Activated naive CD4-positive, alpha-beta T cell treated with anti-CD3 and anti-CD28 coated beads, Interleukin-2, amount 50 U/mL, for 16 hours (primary cell): ENCODE results near the gene UBE2C.
"Not testable (repeated sequence)": the region's sequence is repeated elsewhere in the genome, so short reads cannot be mapped to it uniquely, and the experiment has no call there.

Source experiments
- DNase-seq: peaks from one replicate; pipeline ENCODE4 v3.0.0-alpha.2; 2020

UBE2C gene

DNA sequence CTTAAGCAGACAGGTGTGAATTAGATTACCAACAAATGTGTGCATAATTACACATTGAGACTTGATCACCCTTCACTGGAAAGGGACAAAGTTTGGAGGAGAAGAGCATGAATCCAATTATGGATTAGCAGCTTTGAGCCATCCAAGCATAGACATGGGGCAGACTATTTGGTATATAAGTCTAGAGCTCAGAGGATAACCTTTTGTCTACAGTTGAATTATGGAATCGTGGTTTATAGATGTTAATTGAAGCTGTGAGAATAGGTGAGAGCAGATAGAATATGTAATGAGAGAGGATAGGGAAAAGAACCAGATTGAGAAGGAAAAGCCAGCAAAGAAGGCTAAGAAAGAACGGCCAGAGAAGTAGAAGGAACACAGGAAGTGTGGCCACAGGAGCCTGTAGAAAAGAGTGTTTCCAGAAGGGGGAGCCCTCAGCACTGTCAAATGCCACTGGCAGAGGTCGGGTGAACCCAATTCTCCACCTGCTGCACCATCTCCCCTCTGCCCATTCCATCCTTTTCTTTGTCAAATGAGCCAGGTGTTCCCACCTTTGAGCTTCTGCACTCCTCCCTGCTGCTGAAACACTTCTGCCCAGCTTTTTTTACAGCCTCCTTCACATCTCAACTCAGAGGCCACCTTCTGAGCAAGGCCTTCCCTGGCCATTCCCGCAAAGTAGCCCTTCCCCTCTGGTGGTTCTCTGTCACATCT lies 13.4 kb upstream of the UBE2C start:
- DNase-seq: peak; percentile 61

DNA sequence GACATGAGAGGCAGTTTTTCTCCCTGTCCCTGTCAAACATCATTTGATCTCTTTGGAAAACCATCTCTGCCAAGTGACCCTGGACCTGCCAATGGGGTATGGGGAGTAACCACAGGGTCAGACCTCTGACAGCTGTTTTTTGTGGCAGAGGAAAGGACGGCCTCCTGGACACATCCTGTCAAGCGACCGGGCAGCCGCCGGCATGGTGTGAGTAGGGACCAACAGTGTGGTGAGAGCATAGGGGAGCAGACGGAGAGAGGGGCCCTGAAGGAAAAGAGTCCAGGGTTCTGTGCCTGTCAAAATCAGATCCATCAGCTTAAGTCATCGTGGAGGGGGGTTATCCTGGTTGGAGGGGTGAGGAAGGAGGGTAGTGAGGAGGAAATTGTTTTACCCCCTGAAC lies 10.6 kb upstream of the UBE2C start:
- DNase-seq: no peak

DNA sequence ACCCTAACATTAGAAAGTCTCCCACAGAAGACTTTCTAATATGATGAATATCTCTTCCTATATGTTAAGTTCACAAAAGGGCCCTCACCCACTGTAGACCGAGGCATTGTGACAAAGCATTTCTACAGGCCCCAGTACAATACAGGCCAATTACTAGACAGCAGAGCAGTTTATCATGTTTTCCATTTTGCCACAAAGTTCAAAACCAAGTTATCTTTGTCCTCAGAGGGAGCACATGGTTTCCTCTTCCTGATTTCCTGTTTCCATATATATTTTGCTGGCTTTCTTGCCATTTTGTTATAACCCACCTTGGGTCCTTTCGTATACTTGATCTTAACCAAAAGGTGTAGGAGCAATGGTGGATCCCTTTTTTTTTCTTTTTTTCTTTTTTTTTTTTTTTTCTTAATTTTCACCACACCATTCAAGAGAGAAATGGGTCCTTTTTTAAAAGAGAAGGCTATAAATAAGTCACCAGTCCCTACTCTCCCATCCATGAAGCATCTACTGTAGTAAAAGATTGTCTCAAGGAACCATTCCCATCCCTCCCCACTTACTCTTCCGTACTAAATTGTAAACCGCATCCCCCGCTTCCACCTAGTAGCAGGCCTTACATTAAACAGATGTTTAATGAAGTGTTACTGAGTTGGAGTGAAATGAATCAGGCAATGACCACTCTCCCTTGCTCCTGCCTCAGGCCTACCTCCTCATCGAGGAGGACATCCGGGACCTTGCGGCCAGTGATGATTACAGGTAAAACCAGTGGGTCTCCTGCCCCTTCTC lies 2.1 kb upstream of the UBE2C start:
- no peak for DNase-seq

DNA sequence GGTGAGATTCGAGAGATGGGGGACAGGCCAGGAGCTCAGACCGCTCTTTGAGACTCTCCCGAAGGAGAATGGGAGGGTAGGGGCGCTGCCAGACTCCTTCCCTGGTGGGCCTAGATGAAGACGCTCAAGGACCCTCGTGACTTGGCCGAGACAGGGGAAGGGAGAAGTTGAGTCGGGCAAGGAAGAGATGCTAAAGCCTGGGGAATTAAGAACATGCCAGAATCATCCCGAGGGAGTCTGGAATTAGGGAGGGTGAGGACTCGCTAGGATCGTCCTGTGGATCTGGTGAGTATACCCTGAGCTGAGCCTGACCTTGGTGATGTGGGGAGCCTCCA lies 529 bp downstream of the UBE2C start:
- DNase-seq: no peak

DNA sequence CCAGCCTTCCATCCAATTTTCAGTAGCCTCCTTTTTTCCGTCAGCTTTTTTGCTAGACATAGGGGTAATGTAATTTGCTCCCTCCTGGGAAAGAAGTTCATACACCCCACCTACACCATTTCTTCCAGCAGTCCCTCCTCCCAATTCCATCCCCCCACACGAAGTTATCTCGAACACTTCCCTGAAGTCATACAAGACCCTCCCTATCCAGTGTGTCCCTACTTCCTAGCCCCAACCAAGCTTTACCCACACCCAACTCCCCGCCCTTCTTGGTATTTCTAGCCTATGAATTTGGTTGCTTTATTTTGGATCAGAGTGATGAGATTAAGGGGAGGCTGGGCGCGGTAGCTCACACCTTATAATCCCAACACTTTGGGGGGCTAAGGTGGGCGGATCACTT lies 1.0 kb downstream of the UBE2C start:
- no peak for DNase-seq

DNA sequence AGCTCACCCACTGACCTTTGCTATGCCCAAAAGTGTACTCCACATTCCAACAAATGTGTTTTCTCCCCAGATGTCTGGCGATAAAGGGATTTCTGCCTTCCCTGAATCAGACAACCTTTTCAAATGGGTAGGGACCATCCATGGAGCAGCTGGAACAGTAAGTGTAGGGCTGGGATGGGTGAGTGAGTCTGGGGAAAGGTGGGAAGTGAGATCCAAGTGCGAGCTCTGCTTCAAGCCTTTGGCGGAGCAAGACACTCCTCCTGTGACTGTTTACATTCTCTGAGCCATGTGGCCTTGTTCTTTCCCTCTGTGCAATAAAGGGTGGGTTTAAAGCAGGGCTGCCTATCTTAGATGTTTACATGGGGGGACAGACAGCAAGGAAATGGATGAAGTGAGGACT lies 1.9 kb downstream of the UBE2C start:
- DNase-seq: no peak

DNA sequence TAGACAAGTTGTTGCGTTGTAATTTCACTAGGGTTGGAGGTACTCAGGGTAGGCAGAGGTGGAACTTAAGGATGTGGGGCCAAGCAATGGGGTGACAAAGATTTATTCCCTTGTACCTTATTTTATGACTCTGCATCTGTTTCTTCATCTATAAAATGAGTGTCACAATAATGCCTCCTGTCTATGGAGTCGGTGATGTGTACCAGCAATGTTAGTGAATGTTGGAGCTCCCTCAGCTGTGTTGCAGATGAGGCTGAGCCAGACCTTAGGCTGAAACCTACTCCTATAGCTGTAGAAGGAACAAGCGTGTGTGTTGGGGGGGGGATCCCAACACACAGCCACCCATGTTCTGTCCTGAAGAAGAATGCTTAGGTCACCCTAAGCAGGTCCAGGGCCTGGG lies 4.5 kb downstream of the UBE2C start:
- no peak for DNase-seq

DNA sequence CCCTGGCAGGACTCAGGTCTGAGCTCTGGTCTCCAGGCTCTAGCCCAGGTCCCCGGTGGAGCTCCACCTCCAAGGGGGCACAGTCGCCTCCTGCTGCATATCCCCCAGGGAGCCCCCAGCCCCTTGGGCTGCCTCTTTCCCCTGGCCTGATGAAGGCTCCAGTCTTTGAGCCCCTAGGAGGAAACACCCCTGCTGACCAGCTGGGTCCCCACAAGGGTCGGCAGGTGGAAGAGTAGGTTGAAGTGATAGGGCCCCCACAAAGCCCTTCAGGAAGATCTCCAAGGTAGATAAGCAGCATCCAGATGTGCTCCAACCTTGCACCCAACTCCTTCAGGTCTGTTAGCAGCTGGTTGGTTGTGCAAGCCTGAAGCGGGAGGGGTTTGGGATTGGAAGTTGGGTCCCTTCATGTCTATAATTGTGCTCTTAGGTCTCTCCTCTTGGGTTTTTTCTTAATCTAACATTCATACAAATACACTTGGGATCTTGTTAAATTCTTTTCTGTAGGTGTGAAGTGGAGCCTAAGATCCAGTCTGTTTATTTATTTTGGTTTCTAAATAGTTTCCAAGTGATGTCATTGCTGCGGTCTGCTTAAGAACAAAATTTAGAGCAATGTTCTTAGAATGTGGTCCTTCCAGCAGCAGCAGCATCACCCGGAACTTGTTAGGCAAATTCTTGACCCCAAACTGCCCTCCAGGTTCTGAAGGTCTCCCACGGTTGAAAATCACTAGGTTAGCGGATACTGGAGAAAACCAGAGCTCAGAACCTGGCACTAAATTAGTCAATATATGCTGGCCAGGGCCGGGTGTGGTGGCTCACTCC lies 5.1 kb downstream of the UBE2C start:
- no peak for DNase-seq

DNA sequence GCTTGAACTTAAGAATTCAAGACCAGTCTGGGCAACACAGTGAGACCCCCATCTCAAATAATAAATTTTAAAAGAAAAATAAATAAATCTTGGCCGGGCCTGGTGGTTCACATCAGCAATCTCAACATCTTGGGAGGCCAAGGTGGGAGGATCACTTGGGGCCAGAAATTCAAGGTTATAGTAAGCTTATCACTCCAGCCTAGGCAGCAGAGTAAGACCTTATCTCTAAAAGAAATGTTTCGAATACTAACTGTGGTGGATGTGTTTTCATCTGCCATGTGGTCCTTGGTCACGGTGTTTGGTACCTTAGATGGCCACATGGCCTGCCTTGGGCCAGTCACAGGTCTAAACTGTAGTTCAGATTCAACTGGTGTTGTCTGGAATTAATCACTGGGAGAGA lies 5.8 kb downstream of the UBE2C start:
- no peak for DNase-seq

DNA sequence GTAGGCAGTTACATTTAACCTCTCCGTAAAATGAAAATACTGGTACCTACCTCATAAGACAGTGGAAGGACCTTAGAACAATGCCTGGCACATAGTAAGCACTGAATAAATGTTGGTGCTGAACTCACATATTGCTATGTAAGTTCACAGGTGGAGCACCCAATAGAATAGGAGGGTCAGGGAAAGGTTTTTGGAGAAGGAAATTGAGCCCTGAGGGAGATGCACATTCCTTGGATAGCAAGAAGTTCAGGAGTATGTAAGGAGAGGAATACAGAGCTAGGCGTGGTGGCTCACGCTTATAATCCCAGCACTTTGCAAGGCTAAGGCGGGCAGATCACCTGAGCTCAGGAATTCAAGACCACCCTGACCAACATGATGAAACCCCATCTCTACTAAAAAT lies 7.0 kb downstream of the UBE2C start:
- DNase-seq: no peak

DNA sequence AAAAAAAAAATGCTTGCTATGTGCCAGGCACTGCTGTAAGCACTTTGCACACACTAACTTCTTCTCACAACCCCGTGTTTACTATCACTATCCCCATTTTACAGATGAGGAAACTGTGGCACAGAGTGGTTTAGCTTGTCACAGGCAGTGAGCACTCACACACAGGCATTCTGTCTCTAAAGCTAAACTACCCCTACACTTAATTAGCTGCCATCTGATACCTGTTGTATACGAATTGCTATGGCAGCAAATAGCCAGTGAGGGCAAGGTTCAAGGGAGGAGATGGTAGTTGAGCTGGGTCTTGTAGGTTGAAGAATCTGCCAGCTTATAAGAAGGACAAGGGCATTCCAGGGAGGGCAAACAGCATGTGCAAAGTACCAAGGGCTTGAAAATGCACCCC lies 9.5 kb downstream of the UBE2C start:
- DNase-seq: no peak

DNA sequence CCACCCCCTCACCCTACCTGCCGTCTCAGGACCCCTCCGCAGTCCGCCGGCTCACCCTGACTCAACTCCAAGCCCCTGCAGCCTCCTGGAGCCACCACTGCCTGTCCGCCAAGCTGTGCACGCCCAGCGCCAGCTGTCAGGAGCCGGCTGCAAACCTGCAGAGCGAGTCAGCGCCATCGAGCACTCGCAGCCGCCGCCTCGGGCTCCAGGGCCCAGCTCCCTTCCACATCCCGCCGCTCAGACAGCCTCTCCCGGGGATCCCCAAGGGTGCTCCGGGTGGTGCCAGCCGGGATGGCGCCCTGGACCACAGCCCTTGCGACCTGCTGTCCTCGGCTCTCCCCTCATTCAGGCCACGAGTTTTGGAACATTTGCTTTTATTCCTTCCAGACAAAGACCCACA lies 10.4 kb downstream of the UBE2C start:
- no peak for DNase-seq

DNA sequence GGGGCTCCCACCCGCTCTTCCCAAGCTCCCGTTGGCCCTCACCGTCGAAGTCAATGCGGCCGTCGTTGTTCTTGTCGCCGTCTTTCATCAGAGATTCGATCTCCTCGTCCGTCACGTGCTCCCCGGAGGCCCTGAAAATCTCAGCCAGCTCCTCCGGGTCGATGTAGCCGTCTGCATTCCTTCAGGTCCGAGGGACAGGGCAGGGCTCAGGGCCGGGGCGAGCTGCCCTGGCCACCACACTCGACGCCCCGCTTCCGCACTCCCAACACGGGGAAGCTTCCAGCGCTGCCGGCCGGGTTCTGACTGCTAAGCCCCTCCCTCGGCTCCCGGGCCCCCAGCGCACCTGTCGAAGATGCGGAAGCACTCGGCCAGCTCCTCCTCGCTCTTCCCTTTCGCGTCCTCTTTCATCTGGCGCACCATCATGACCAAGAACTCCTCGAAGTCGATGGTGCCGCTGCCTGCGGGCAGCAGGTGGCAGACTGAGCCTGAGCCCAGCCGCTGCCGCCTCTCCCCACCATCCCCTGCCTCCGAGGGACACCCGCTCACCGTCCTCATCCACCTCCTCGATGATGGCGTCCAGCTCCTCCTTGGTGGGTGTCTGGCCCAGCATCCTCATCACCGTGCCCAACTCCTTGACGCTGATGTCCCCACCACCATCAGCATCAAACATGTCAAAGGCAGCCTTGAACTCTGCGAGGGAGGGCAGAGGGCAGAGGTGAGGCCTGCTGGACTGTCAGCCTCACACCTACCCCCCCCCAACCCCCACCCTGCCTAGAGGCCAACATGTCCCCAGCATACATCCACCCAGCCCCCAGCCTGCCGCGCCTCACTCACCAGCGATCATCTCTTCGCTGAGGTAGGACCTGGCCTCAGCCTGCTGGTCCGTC lies 11.7 kb downstream of the UBE2C start:
- DNase-seq: peak; percentile 56

DNA sequence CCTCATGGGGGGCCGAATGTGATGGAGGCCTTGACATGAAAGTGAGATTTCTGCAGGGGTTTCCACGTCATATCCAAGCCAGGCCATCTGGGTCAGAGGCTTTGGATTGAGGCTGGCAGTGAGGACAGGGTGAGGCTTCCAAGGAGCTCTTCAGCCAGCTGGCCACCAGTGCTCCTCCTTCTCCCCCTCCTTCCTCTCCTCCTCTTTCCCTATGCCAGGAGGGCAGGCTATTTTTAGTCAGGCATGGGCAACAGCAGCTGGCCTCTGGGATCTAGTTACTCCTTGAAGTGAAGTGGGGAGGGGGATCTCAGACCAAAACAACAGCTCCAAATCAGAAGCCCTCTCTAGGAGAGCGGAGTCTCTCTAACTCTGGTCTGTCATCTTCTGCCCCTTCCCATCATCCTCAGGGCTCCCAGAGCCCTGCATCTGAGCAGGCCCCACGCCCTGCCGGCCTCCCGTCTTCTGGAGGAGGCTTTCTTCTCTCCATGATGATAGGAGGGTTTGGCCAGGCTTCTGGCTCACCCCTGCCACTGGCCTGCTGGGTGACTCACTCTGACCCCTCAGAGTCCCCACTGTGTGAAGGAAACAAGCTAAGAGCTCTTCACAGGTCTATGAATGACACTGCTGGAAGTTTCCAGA lies 14.1 kb downstream of the UBE2C start:
- DNase-seq: no peak

DNA sequence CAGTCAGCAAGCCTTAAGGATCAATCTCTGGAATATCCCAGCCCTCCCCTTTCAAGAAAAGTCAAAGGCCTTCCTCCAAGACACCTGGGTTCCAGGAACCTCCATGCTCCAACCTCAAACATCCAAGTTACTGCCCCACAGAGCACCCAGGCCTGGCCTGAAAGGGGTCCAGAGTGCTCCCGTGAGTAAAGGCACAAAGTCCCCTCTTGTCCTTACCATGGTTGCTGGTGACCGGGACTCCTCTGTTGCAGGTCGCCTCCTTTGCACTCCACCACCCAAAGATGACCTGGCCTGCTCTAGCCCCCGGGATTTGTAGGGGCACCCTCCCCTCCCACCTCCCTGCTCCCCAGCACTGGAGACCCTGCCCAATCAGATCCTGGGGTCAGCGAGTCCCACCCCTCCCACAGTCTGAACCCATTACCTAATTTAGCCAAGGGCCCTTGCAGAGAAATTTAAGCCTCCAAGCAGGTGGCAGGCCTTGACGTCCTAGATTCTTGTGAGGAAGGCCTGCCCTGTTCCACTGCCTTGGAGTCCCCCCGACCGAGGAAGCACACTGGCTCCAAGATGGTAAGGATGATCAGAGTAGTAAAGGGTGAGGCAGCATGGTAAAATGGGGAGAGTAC lies 14.7 kb downstream of the UBE2C start, which contains the start of gene TNNC2:
Gene TNNC2, minus strand, starts transcription at position 283 of the 623 bp plus-strand sequence. Its CDS starts 64 bp downstream, at position 219.
- no peak for DNase-seq

DNA sequence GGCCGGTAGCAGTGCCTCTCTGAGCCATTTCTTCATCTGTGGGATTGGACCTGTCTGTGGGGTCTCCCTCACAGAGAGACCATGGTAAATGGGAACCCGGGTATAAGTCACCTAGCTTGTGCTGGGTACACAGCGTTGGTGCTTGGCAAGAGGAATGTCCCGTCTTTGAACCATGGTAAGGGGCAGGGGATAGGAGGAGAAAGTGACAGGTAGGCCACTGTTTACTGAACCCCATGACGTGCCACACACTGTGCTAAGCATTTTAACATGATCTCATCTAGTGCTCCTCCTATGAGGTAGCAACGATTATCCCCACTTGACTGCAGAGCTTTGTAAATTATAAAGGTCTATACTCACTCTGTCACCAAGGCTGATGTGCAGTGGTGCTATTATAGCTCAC lies 15.3 kb downstream of the UBE2C start:
- DNase-seq: no peak

DNA sequence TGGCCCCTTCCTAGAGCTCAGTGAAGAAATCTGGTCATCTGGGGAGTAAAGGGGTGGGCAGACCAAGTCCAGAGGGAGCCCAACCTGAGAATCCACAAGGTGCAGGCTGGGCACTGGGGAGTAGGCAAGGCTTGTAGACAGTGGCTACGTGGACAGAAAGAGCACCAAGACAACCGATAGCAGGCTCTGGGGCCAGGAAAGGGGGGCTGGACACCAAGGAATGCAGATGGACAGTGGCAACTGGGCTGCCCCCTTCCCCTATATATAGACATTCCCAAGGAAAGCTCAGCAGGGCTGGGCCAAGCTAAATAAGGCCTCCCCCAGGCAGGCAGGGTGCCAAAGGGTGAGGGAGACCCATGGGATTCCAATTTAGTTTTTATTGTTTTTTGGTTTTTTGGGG lies 16.1 kb downstream of the UBE2C start:
- DNase-seq: no peak

DNA sequence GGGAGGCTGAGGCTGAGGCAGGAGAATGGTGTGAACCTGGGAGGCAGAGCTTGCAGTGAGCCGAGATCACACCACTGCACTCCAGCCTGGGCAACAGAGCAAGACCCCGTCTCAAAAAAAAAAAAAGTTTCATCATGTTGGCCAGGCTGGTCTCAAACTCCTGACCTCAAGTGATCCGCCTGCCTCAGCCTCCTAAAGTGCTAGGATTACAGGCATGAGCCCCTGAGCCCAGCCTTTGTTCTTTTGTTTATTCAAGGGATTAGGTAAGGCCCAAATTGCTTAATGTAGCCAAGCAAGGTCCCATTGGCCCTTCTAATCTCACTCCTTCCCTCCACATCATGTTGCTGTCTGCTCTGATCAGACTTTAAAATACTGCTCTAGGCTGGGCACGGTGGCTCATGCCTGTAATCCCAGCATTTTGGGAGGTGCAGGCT lies 17.2 kb downstream of the UBE2C start:
- DNase-seq: not testable (repeated sequence)

DNA sequence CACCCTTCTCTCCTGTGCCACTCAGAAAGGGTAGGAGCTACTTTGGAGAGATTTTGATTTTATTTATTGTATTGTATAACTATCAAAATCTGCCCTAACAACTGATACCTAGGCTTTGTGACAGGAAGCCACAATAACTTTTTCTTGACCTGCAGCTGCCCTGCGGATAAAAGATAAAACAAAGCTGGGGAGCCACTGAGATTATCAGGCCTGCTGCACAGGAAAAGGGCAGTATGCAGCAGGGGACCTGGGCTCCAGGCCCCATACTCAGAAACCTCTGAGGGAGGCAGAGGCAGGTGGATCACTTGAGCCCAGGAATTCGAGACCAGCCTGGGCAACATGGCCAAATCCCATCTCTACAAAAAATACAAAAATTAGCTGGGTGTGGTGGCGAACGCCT lies 20.2 kb downstream of the UBE2C start:
- no peak for DNase-seq

DNA sequence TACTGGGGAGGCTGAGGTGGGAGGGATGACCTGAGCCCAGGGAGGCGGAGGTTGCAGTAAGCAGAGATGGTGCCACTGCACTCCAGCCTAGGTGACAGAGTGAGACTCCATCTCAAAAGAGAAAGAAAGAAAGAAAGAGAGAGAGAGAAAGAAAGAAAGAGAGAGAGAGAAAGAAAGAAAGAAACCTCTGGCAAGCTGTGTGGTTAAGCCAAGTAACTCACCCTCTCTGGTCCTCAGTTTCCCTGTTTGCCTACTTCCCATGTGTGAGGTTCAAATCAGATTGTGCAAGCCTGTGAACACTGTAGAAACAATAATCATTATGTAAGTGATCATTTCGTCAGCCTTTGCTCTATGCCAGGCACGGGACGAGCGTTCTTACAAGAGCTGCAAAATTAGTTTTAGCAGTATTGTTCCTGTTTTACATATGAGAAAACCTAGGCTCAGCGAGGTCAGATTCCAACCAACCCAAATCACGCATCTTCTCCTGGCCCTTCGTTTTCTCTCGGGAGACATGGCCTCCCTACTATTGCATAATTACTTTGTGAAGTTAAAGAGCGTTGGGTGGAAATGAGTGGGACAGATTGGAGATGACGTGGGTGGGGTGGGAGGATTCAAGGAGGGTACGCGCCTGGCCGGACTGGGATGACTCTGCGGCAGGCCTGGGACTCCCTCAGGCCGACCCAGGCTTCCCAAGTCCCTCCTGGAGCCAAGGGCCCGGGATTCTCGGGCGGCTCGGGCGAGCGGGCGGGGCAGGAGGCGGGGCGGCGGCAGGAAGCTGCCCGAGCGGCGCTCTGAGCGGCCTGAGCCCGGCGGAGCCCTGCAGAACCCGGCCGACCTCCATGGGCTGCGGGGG lies 20.8 kb downstream of the UBE2C start, which contains the start of gene SNX21:
Gene SNX21, plus strand, starts transcription at position 770 of the 853 bp plus-strand sequence. CDS start 121 bp downstream, outside the sequence.
- peak; percentile 17 for DNase-seq
